22Rv1 (cell line): ENCODE measurements around the gene TAS2R5.

Experiments
- CTCF ChIP-seq: fragments of 450-650 bp; IDR thresholded peaks from 2 replicates; pipeline ENCODE4 v1.5.1; 2017; ENCODE audit warnings: mild to moderate bottlenecking
- ZFX ChIP-seq: fragments of 450-650 bp; IDR thresholded peaks from 2 replicates; pipeline ENCODE4 v1.6.1; 2017; ENCODE audit warnings: antibody characterized with exemption, borderline replicate concordance

DNA sequence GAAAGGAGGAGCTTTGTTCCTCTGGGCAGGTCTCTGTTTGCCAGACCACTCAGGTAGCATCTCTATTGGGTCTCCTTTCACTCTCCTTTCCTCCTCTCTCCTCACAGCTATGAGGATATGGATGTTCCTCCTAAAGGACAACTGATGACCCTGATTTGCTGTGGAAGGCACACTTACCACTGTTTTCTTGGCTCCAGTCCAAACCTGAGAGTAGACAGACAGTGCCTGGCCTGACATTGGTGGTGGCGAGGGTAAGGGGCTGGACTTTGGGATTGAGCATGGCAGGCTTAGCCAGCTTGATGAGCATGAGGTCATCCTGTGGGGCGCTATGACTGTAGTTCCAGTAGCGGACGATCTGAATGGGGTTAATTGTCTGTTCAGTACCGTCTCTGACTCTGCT is 47.7 kb downstream of the TAS2R5 start:
- no peak for TF ChIP-seq CTCF
- no peak for TF ChIP-seq ZFX
